ENCODE data around the gene ARID4A. TPM values are rescaled to one million over a fixed set of nuclear protein-coding genes. Genes with fewer than 3 reads are reported as not detected.
A peak's percentile ranks its signal among the peaks of the same experiment; 100 is the strongest.

The ARID4A gene
- total and polyA plus RNA-seq, 2 experiments from 2014 or later: 15.9 to 17.2 TPM

- no peaks in the 10 kb centered on the region for H3K9me2 ChIP-seq (replicated peaks; ENCODE audit: insufficient read depth)
- H3K9me3 ChIP-seq (ENCODE audit: low read depth): no peaks in the 10 kb centered on the region
- H3K79me2 ChIP-seq: peaks cover 91% of the 10 kb centered on the region
- H3K4me3 ChIP-seq: no peak overlapping the region
- H2AFZ ChIP-seq: no peak overlapping the region
- no peaks in the 10 kb centered on the region for H3K36me3 ChIP-seq (replicated peaks; ENCODE audit: insufficient read depth, low read depth)
- DNase-seq (ENCODE audit: low spot score): no peak
- H3K27ac ChIP-seq: no peak overlapping the region
- peaks cover 13% of the 10 kb centered on the region for H3K4me1 ChIP-seq (ENCODE audit: insufficient read depth)
- no peaks in the 10 kb centered on the region for H3K27me3 ChIP-seq
- WGBS (ENCODE audit: low lambda C conversion rate, missing lambda C conversion rate): 98% methylated on average over 8 of the region's 8 CpGs
- peaks cover 26% of the 10 kb centered on the region for H4K20me1 ChIP-seq (ENCODE audit: insufficient read depth, poor library complexity, severe bottlenecking)
- no peak overlapping the region for H3K4me2 ChIP-seq
- TF ChIP-seq EZH2phosphoT487 (IDR thresholded peaks at IDR 0.05; ENCODE audit: low read depth, severe bottlenecking, unreplicated experiment) (no peak), CTCF (IDR thresholded peaks at IDR 0.05; ENCODE audit: poor library complexity) (no peak), EZH2 (IDR thresholded peaks at IDR 0.05; ENCODE audit: borderline replicate concordance) (no peak)
Observed at GRCh38 chr14:58278177-58278576, 20.2 kb upstream of the ARID4A start.

GRCh38 chr14:58280954-58281787, 17.2 kb upstream of the ARID4A start:
- Histone ChIP-seq H3K4me2 (peak overlapping the region; percentile 8), H3K79me2 (peaks cover 93% of the 10 kb centered on the region), H3K4me1 (ENCODE audit: insufficient read depth) (peaks cover 17% of the 10 kb centered on the region), H3K9me2 (replicated peaks; ENCODE audit: insufficient read depth) (no peaks in the 10 kb centered on the region), H3K4me3 (no peak overlapping the region), H3K9me3 (ENCODE audit: low read depth) (no peaks in the 10 kb centered on the region), H3K36me3 (replicated peaks; ENCODE audit: insufficient read depth, low read depth) (no peaks in the 10 kb centered on the region), H3K27me3 (no peaks in the 10 kb centered on the region), H4K20me1 (ENCODE audit: insufficient read depth, poor library complexity, severe bottlenecking) (peaks cover 22% of the 10 kb centered on the region), H3K27ac (peak overlapping the region; percentile 87), H2AFZ (no peak overlapping the region)
- 56% methylated on average over 4 of the region's 4 CpGs for WGBS (ENCODE audit: low lambda C conversion rate, missing lambda C conversion rate)
- TF ChIP-seq CTCF (IDR thresholded peaks at IDR 0.05; ENCODE audit: poor library complexity) (no peak), EZH2 (IDR thresholded peaks at IDR 0.05; ENCODE audit: borderline replicate concordance) (no peak), EZH2phosphoT487 (IDR thresholded peaks at IDR 0.05; ENCODE audit: low read depth, severe bottlenecking, unreplicated experiment) (no peak)
- peak; percentile 71 for DNase-seq (ENCODE audit: low spot score)

GRCh38 chr14:58281969-58282368, 16.4 kb upstream of the ARID4A start:
- Histone ChIP-seq H3K79me2 (peaks cover 93% of the 10 kb centered on the region), H3K9me2 (replicated peaks; ENCODE audit: insufficient read depth) (no peaks in the 10 kb centered on the region), H3K9me3 (ENCODE audit: low read depth) (no peaks in the 10 kb centered on the region), H3K4me1 (ENCODE audit: insufficient read depth) (peaks cover 17% of the 10 kb centered on the region), H3K4me3 (no peak overlapping the region), H3K36me3 (replicated peaks; ENCODE audit: insufficient read depth, low read depth) (no peaks in the 10 kb centered on the region), H2AFZ (no peak overlapping the region), H4K20me1 (ENCODE audit: insufficient read depth, poor library complexity, severe bottlenecking) (peaks cover 22% of the 10 kb centered on the region), H3K4me2 (peak overlapping the region; percentile 8), H3K27ac (peak overlapping the region; percentile 87), H3K27me3 (no peaks in the 10 kb centered on the region)
- DNase-seq (ENCODE audit: low spot score): no peak
- WGBS (ENCODE audit: low lambda C conversion rate, missing lambda C conversion rate): 58% methylated on average over 3 of the region's 3 CpGs
- TF ChIP-seq EZH2phosphoT487 (IDR thresholded peaks at IDR 0.05; ENCODE audit: low read depth, severe bottlenecking, unreplicated experiment): no peak
- TF ChIP-seq CTCF (IDR thresholded peaks at IDR 0.05; ENCODE audit: poor library complexity): no peak
- TF ChIP-seq EZH2 (IDR thresholded peaks at IDR 0.05; ENCODE audit: borderline replicate concordance): no peak

Data from hepatocyte (in vitro differentiated cells).